ENCODE results near the gene PROCR.
A peak's percentile ranks its signal among the peaks of the same experiment; 100 is the strongest.
"Not testable (repeated sequence)": the region's sequence is repeated elsewhere in the genome, so short reads cannot be mapped to it uniquely, and the experiment has no call there.

PROCR gene

GRCh38 chr20:35165221-35166185 is 6.4 kb upstream of the PROCR start:
- TF ChIP-seq CTCF (IDR thresholded peaks at IDR 0.05; ENCODE audit: insufficient read depth, low read depth, low read length, missing control alignments): no peak
- H3K4me3 ChIP-seq (ENCODE audit: low read length): no peak overlapping the region
- no peak for DNase-seq (ENCODE audit: low read depth)

- no peak for TF ChIP-seq CTCF (IDR thresholded peaks at IDR 0.05; ENCODE audit: insufficient read depth, low read depth, low read length, missing control alignments)
- no peak for DNase-seq (ENCODE audit: low read depth)
- no peak overlapping the region for H3K4me3 ChIP-seq (ENCODE audit: low read length)
These were observed 5.5 kb upstream of the PROCR start for GRCh38 chr20:35166242-35166830.

GRCh38 chr20:35167787-35168186 is 4.1 kb upstream of the PROCR start:
- DNase-seq (ENCODE audit: low read depth): no peak
- TF ChIP-seq CTCF (IDR thresholded peaks at IDR 0.05; ENCODE audit: insufficient read depth, low read depth, low read length, missing control alignments): no peak
- H3K4me3 ChIP-seq (ENCODE audit: low read length): no peak overlapping the region

GRCh38 chr20:35168701-35169409 is 3.0 kb upstream of the PROCR start:
- not testable (repeated sequence) for H3K4me3 ChIP-seq (ENCODE audit: low read length); DNase-seq (ENCODE audit: low read depth)

GRCh38 chr20:35171438-35171752 is 477 bp upstream of the PROCR start:
- no peak for TF ChIP-seq CTCF (IDR thresholded peaks at IDR 0.05; ENCODE audit: insufficient read depth, low read depth, low read length, missing control alignments)
- no peak for DNase-seq (ENCODE audit: low read depth)
- no peak overlapping the region for H3K4me3 ChIP-seq (ENCODE audit: low read length)

GRCh38 chr20:35172434-35172806 is 548 bp downstream of the PROCR start:
- no peak for DNase-seq (ENCODE audit: low read depth)
- no peak for TF ChIP-seq CTCF (IDR thresholded peaks at IDR 0.05; ENCODE audit: insufficient read depth, low read depth, low read length, missing control alignments)
- H3K4me3 ChIP-seq (ENCODE audit: low read length): peak overlapping the region; percentile 55

GRCh38 chr20:35173576-35174192 is 1.8 kb downstream of the PROCR start:
- no peak for TF ChIP-seq CTCF (IDR thresholded peaks at IDR 0.05; ENCODE audit: insufficient read depth, low read depth, low read length, missing control alignments)
- H3K4me3 ChIP-seq (ENCODE audit: low read length): no peak overlapping the region
- DNase-seq (ENCODE audit: low read depth): no peak
